Renal pelvis (tissue), 4 donors: ENCODE results near the gene ATF6. TPM values are rescaled to one million over a fixed set of nuclear protein-coding genes. Genes with fewer than 3 reads are reported as not detected.
"Not testable (repeated sequence)": the region's sequence is repeated elsewhere in the genome, so short reads cannot be mapped to it uniquely, and the experiment has no call there.

Experiments used
- DNase-seq: peaks from one replicate; pipeline ENCODE4 v3.0.0-alpha.2; 2013
- polyA plus RNA-seq, 3 donors: library from polyadenylated mRNA; unstranded; fragments of 120-200 nt; gene quantifications; one replicate each; pipeline ENCODE4 v1.2.1, GENCODE V29; 2013; ENCODE audit not compliant: insufficient read length in 3 of 3

ATF6 gene
- polyA plus RNA-seq, 3 donors = 26.6 to 32.6 (median 27.5) TPM

GRCh38 chr1:161771161-161771560 is 5.0 kb downstream of the ATF6 start:
- DNase-seq = no peak

GRCh38 chr1:161771973-161772372 is 5.9 kb downstream of the ATF6 start:
- DNase-seq = no peak

GRCh38 chr1:161772397-161772796 is 6.3 kb downstream of the ATF6 start:
- DNase-seq = no peak

GRCh38 chr1:161773791-161774190 is 7.7 kb downstream of the ATF6 start:
- no peak for DNase-seq

GRCh38 chr1:161777261-161777660 is 11.1 kb downstream of the ATF6 start:
- no peak for DNase-seq

- no peak for DNase-seq
Measured at GRCh38 chr1:161778522-161778921, 12.4 kb downstream of the ATF6 start.

- DNase-seq = no peak
Measured at GRCh38 chr1:161779393-161779792, 13.3 kb downstream of the ATF6 start.

- no peak for DNase-seq
Measured at GRCh38 chr1:161781995-161782394, 15.9 kb downstream of the ATF6 start.

GRCh38 chr1:161782886-161783285 is 16.8 kb downstream of the ATF6 start:
- no peak for DNase-seq

- no peak for DNase-seq
Measured at GRCh38 chr1:161784968-161785367, 18.8 kb downstream of the ATF6 start.

- DNase-seq = no peak
Measured at GRCh38 chr1:161787355-161787754, 21.2 kb downstream of the ATF6 start.

- DNase-seq = no peak
Measured at GRCh38 chr1:161790587-161791317, 24.6 kb downstream of the ATF6 start.

- no peak for DNase-seq
Measured at GRCh38 chr1:161791904-161792655, 26.0 kb downstream of the ATF6 start.

- peak; percentile 55 for DNase-seq
Measured at GRCh38 chr1:161792740-161793139, 26.6 kb downstream of the ATF6 start.

- DNase-seq = no peak
Measured at GRCh38 chr1:161799792-161800191, 33.7 kb downstream of the ATF6 start.

- no peak for DNase-seq
Measured at GRCh38 chr1:161801955-161802354, 35.8 kb downstream of the ATF6 start.

GRCh38 chr1:161803181-161803580 is 37.1 kb downstream of the ATF6 start:
- no peak for DNase-seq

- no peak for DNase-seq
Measured at GRCh38 chr1:161805399-161806197, 39.5 kb downstream of the ATF6 start.

GRCh38 chr1:161809202-161809601 is 43.1 kb downstream of the ATF6 start:
- not testable (repeated sequence) for DNase-seq

- DNase-seq = not testable (repeated sequence)
Measured at GRCh38 chr1:161809656-161810055, 43.5 kb downstream of the ATF6 start.

GRCh38 chr1:161810780-161811179 is 44.7 kb downstream of the ATF6 start:
- no peak for DNase-seq

GRCh38 chr1:161816201-161816600 is 50.1 kb downstream of the ATF6 start:
- no peak for DNase-seq
